Activated CD8-positive, alpha-beta memory T cell treated with anti-CD3 and anti-CD28 coated beads for 36 hours (primary cell): ENCODE measurements around the gene RASGEF1B. TPM values are rescaled to one million over a fixed set of nuclear protein-coding genes. Genes with fewer than 3 reads are reported as not detected.
"Not testable (repeated sequence)": the region's sequence is repeated elsewhere in the genome, so short reads cannot be mapped to it uniquely, and the experiment has no call there.

Experiments
- CTCF ChIA-PET: fragments of 350-600 bp; sonication (Branson Sonifier 250); formaldehyde crosslinking; loops from one replicate; lab custom pipeline; 2021; ENCODE audit warnings: antibody characterized with exemption; lab: Charles Lee
- POLR2A ChIA-PET: fragments of 350-600 bp; sonication (Branson Sonifier 250); formaldehyde crosslinking; loops from one replicate; lab custom pipeline; 2021; ENCODE audit warnings: antibody characterized with exemption; lab: Charles Lee
- total RNA-seq, 2 experiments: library from RNA; stranded (reverse); gene quantifications; one replicate each; pipeline ENCODE4 v1.2.3, GENCODE V29; 2021

RASGEF1B gene
- total RNA-seq, 2 experiments from 2014 or later: 4.0 to 4.5 TPM

GRCh38 chr4:81503586-81503985, 31.9 kb upstream of the RASGEF1B start:
- ChIA-PET CTCF (no interaction called here), POLR2A (no interaction called here)

GRCh38 chr4:81502564-81502963, 30.9 kb upstream of the RASGEF1B start:
- POLR2A ChIA-PET: no interaction called here
- CTCF ChIA-PET: no interaction called here

DNA sequence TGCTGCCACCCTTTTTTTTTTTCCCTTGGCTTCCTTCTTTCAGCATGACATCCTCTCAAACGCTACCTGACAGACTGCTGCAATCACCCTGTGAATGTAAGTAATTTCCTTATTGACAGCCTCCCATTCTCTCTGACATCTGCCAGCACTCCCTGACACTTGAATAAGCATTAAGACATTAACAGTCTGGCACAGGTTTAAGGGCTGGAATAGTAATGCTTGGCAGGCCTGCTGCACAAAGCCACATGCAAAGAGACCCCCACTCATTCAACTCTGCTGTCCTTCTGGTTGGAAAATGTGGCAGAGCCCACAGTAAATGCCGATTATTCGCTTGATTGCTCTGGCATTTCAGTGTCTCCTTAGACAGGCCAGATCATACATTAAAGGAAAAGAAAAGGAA, 28.1 kb upstream of the RASGEF1B start:
- ChIA-PET POLR2A (interaction anchor here (0.7 kb wide), 1 partner anchor 188 kb away, joined by 3 read pairs; no protein-coding TSS in a partner anchor), CTCF (no interaction called here)

- CTCF ChIA-PET: interaction anchor here (1.0 kb wide), 1 partner anchor 50 kb away, joined by 3 read pairs; no protein-coding TSS in a partner anchor
- POLR2A ChIA-PET: no interaction called here
These were observed 26.9 kb upstream of the RASGEF1B start for GRCh38 chr4:81498551-81499099.

DNA sequence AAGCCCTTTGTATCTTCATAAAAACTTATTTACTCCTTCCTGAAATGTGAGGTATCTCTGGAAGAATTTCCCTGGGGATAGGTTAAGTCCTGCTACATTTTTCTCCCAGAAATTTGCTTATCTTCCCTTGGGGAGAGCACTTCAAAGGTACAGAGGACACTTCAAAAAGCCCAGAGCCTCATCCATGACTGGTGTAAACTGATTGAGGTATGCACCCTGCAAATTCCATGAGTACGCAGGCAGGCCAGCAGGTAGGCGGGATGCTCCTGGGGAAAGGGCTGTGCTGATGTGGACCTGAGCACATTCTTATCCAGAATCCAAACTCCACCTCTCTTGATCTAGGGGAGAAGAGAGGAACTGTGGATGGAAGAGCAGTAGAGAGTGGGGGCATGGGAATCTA, 26.3 kb upstream of the RASGEF1B start:
- POLR2A ChIA-PET: no interaction called here
- CTCF ChIA-PET: interaction anchor here (1.0 kb wide), 1 partner anchor 51 kb away, joined by 3 read pairs; no protein-coding TSS in a partner anchor

DNA sequence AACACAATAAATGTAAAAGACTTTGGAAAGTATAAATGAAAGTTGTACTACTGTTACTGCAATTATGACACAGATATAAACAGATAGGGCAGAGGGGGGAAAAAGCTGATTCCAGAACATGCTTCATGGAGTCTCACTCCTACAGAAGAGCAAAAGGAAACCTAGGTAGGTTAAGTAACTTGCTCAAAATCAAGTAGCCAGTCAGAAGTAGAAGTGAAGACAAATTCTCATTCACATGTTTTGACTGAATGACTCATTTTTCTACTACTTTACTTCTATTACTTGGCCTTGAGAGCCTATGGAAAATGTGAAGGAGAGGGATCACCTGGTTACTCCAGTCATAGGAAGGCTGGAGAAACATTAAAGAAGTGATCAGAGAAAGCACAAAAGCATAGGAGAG, 23.6 kb upstream of the RASGEF1B start:
- CTCF ChIA-PET: no interaction called here
- POLR2A ChIA-PET: no interaction called here

GRCh38 chr4:81494031-81494431, 22.3 kb upstream of the RASGEF1B start:
- ChIA-PET CTCF (no interaction called here), POLR2A (no interaction called here)

DNA sequence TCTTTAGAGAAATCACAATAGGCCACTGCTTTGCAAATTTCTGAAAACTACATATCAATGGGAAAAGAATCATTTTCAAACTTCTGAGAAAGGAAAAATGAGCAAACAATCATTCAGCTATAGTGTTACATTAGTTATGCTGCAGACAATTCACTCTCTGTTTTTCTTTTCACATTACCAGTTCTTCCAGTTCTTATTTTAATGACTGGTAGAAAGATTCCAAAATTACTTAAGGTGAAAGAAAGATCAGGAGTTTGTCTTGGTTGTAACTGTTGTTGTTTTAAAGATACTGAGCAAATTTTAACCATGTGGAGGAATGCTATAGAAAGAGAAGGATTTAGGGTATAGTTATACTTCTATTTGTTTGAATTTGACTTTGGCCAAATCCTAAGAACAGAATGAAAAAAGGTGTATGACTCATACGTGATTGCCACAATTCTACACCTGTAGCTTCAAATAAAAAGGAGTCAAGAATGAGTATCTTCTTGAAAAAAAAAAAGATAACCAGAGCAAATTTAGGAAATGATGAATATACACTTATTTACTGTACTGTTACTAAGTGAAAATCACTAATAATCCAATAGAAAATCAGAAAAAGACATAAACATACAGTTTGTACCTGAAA, 21.0 kb upstream of the RASGEF1B start:
- ChIA-PET CTCF (interaction anchor here (1.3 kb wide), 1 partner anchor 12 kb away, joined by 4 read pairs; no protein-coding TSS in a partner anchor), POLR2A (no interaction called here)

GRCh38 chr4:81491943-81492342, 20.2 kb upstream of the RASGEF1B start:
- ChIA-PET POLR2A (no interaction called here), CTCF (interaction anchor here (1.3 kb wide), 1 partner anchor 13 kb away, joined by 4 read pairs; no protein-coding TSS in a partner anchor)

DNA sequence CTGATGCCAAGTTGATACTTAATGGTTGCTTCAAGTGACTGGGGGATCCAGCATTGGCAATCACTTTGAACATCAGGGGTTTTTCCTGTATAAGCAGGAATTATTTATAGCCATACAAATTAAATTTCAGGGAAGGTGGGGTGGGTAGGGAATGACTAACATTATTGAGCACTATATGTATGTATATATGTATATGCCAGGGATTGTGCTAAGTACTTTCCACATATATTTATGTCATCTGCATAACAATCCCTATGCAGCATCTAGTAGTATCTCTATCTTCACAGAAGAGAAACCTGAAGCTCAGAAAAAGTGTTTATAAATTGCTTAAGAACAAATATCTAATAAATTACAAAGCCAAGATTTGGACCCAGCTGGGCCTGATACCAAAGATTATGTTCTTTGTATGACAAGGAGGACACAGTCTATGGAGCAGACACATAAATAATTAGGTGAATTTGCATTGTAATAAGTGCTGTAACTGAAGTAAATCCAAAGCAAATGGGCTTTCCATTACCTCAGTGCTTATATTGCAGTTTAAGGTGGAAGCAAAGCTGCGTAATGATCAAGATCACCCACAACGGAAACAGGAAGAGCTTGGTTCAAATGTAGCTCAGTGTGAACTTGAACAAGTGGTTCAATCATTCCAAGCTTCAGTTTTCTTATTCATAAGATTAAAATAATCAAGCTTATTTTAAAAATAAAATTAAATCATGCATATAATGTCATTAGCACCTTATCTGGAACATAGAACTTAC, 18.9 kb upstream of the RASGEF1B start:
- ChIA-PET POLR2A (interaction anchor here (0.7 kb wide), 1 partner anchor 19 kb away, joined by 3 read pairs; the partner anchor contains the start of gene RASGEF1B), CTCF (interaction anchor here (0.9 to 1.5 kb wide), 2 partner anchors 18 to 19 kb away, joined by 3 to 5 read pairs; partner anchors contain the start of gene RASGEF1B)

DNA sequence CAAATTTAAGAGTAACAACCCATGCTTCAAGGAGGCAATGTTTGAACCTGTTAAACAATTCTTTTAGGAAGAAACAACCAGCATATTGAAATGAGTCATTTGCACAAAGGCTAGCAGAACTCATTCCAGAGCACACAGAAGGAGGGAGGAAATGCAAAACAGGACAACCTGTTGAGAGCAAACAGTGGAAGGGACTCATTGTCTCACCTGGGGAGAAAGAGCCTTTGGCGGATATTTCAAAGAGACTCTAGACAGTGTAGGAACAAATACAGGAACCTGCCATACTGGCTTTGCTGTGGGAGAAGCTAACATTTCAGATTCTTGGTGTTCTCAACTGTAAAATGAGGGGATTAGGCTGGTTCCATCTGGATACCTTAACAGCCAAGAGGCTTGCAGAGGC, 14.8 kb upstream of the RASGEF1B start:
- POLR2A ChIA-PET: no interaction called here
- CTCF ChIA-PET: no interaction called here

DNA sequence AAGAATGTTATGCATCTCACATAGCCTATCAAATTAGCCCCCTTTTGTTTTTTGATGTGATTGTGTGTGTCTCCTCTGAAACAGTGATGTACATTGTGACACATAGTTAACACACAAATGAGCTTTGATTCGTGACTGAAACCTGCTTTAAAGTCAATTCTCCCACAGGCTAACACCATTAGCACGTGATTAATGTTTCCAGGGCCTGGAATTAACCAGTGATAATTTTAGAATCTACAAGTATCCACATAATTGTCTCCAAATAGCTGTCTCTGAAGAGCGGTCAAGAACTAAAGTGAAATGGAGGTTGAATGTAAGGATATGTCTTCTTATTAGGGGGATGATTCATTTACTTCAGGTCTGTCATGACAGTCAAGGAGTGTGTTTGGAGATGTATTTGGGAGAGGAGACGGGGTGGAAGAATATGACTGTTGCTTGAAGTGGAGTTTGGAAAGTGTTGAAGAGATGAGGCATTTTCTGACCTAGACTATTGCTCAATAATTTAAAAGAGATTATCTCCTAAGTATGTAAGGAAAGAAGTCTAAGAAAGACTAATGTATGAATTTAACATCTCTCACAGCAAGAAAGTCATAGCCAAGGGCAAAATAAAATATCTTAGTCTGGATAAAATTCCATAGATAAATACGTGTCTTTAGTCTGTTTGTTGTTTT, 13.7 kb upstream of the RASGEF1B start:
- ChIA-PET CTCF (no interaction called here), POLR2A (no interaction called here)

DNA sequence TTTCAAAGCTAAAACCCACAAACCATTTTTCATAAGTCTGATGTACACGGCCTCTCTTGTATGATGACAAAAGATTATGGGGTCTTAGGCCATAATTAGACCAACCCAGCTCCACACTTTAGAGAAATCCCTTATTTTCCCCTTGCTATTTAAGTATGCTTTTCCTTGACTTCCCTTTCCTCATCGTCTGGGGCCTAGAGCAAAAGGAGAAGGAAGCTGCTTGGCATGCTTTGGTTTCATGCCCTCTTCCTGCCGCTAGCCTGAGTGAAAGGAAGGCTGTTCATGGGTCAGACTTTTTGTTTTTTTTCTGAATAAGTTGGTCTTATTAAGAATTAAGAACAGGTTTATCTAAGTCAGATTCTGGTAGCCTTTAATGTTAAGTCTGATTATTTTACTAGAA, 10.6 kb upstream of the RASGEF1B start:
- ChIA-PET CTCF (no interaction called here), POLR2A (no interaction called here)

GRCh38 chr4:81481151-81481550, 9.4 kb upstream of the RASGEF1B start:
- CTCF ChIA-PET: no interaction called here
- POLR2A ChIA-PET: no interaction called here

- POLR2A ChIA-PET, CTCF ChIA-PET: not testable (repeated sequence)
These were observed 7.9 kb upstream of the RASGEF1B start for GRCh38 chr4:81479573-81479972.

DNA sequence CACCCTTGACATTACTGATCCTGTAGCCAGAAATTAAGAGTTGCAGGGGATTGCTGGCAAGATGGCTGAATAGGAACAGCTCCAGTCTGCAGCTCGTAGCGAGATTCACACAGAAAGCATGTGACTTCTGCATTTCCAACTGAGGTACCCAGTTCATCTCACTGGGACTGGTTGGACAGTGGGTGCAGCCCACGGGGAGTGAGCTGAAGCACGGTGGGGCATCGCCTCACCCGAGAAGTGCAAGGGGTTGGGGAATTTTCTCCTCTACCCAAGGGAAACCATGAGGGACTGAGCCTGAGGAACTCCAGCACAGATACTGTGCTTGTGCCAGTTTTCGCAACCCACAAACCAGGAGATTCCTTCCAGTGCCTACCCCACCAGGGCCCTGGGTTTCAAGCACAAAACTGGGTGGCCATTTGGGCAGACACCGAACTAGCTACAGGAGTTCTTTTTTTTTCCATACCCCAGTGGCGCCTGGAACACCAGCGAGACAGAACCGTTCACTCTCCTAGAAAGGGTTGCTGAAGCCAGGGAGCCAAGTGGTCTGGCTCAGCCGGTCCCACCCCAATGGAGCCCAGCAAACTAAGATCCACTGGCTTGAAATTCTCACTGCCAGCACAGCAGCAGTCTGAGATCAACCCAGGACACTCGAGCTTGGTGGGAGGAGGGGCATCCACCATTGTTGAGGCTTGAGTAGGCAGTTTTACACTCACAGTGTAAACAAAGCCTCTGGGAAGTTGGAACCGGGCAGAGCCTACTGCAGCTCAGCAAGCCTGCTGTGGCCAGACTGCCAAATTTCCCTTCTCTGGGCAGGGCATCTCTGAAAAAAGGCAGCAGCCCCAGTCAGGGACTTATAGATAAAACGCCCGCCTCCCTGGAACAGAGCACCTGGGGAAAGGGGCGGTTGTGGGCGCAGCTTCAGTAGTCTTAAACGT, 1.9 kb upstream of the RASGEF1B start:
- CTCF ChIA-PET: interaction anchor here (0.7 to 1.2 kb wide), 3 partner anchors 16 to 371 kb away, joined by 3 read pairs; no protein-coding TSS in a partner anchor
- POLR2A ChIA-PET: not testable (repeated sequence)

- POLR2A ChIA-PET: interaction anchor here (1.0 to 1.7 kb wide), 3 partner anchors 18 to 957 kb away, joined by 3 to 4 read pairs (median 4); no protein-coding TSS in a partner anchor
These were observed 825 bp upstream of the RASGEF1B start for GRCh38 chr4:81472281-81473182.

More at GRCh38 chr4:81472281-81473182, 825 bp upstream of the RASGEF1B start:
- CTCF ChIA-PET: interaction anchor here (1.1 to 1.4 kb wide), 4 partner anchors 17 to 355 kb away, joined by 3 to 5 read pairs (median 3); no protein-coding TSS in a partner anchor
